Nephron (organoid): Measurements from ENCODE around the gene CRYZL1.
A peak's percentile ranks its signal among the peaks of the same experiment; 100 is the strongest.

Source experiments
- H3K27ac Mint-ChIP-seq, 3 experiments: 2 replicates each; pipeline ENCODE4 v1.8.0; 2020; ENCODE audit warnings: mixed read lengths in 3 of 3, mild to moderate bottlenecking in 2 of 3, moderate library complexity in 1 of 3
- H3K27me3 Mint-ChIP-seq: 2 replicates; pipeline ENCODE4 v1.8.0; 2021; ENCODE audit warnings: low read depth, mild to moderate bottlenecking, moderate library complexity, mixed read lengths
- H3K36me3 Mint-ChIP-seq: 2 replicates; pipeline ENCODE4 v1.8.0; 2020; ENCODE audit warnings: low read depth, mixed read lengths
- H3K4me1 Mint-ChIP-seq: 2 replicates; pipeline ENCODE4 v1.8.0; 2020; ENCODE audit warnings: mixed read lengths
- H3K4me3 Mint-ChIP-seq, 3 experiments: 2 replicates each; pipeline ENCODE4 v1.8.0; 2020; ENCODE audit warnings: mild to moderate bottlenecking in 3 of 3, mixed read lengths in 3 of 3, moderate library complexity in 2 of 3
- H3K9me3 Mint-ChIP-seq: 2 replicates; pipeline ENCODE4 v1.8.0; 2020; ENCODE audit warnings: mixed read lengths
- TF ChIP-seq, protein P1 (sequence below), 3 experiments: fragments of 200-600 bp; sonication (generic); IDR thresholded peaks; one replicate each; pipeline ENCODE4 v1.5.0; 2021; ENCODE audit warnings: antibody characterized with exemption in 3 of 3; ENCODE audit not compliant: unreplicated experiment in 3 of 3

Gene CRYZL1

DNA sequence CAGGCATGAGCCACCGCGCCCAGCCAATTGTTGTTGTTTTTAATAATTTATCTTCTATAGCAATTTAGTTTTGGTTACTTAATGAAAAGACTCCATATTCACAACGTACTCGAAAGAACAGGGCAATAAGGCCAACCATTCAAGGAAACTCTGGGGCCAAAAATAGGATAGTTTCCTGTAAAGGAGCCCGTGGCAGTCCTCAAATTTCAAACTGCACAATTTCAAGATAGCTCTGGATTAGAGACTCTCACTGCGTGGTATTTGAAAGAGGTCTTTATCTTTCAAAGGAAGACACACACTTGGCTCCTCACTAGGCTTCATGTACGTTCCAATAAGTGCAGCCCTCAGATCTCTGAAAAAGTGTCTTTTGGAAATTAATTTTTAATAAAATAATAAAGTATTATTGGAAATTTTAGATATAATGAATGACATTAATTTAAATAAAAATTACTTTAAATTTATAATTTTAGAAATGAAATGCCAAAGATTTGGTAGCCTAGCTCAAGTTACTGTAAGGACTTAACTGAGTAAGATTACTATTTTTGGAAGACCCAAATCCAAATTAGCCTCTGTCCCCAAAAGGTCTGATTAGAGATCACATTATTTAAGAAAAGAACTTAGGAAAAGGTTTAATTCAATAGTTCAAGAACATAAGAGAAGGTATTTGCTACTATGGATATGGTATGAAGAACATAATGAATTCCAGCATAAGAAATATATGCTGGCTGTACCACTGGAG, 30.4 kb downstream of the CRYZL1 start:
- peaks cover 38% of the 10 kb centered on the region for H3K36me3 Mint-ChIP-seq

DNA sequence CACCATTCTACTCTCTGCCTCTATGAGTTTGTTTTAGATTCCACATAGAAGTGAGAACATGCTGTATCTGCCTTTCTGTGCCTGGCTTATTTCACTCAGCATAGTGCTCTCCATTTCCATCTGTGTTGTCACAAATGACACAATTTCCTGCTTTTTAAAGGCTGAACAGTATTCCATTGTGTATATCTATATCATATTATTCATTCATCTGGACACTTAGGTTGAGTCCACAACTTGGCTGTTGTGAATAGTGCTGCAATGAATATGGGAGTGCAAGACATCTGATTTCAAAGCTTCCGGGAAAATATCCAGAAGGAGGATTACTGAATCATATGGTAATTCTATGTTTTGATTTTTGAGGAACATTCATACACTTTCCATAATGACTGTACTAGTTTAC, 33.0 kb downstream of the CRYZL1 start:
- H3K9me3 Mint-ChIP-seq = no peaks in the 10 kb centered on the region
- H3K4me1 Mint-ChIP-seq = no peaks in the 10 kb centered on the region
- TF ChIP-seq, protein P1, sequence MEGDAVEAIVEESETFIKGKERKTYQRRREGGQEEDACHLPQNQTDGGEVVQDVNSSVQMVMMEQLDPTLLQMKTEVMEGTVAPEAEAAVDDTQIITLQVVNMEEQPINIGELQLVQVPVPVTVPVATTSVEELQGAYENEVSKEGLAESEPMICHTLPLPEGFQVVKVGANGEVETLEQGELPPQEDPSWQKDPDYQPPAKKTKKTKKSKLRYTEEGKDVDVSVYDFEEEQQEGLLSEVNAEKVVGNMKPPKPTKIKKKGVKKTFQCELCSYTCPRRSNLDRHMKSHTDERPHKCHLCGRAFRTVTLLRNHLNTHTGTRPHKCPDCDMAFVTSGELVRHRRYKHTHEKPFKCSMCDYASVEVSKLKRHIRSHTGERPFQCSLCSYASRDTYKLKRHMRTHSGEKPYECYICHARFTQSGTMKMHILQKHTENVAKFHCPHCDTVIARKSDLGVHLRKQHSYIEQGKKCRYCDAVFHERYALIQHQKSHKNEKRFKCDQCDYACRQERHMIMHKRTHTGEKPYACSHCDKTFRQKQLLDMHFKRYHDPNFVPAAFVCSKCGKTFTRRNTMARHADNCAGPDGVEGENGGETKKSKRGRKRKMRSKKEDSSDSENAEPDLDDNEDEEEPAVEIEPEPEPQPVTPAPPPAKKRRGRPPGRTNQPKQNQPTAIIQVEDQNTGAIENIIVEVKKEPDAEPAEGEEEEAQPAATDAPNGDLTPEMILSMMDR (IDR thresholded peaks at IDR 0.05; ENCODE audit: unreplicated experiment in 3 of 3) = no peak

More for the DNA sequence above, 30.4 kb downstream of the CRYZL1 start:
- no peaks in the 10 kb centered on the region for H3K4me1 Mint-ChIP-seq
- H3K27ac Mint-ChIP-seq = no peak overlapping the region
- no peak overlapping the region for H3K4me3 Mint-ChIP-seq
- no peaks in the 10 kb centered on the region for H3K9me3 Mint-ChIP-seq
- H3K27me3 Mint-ChIP-seq = no peaks in the 10 kb centered on the region
- TF ChIP-seq, protein P1 (IDR thresholded peaks at IDR 0.05; ENCODE audit: unreplicated experiment in 3 of 3) = no peak

GRCh38 chr21:33598051-33598450, 43.5 kb downstream of the CRYZL1 start:
- Mint-ChIP-seq H3K36me3 (peaks cover 62% of the 10 kb centered on the region), H3K27me3 (no peaks in the 10 kb centered on the region), H3K4me3 (no peak overlapping the region), H3K4me1 (no peaks in the 10 kb centered on the region), H3K27ac (no peak overlapping the region), H3K9me3 (no peaks in the 10 kb centered on the region)
- TF ChIP-seq, protein P1 (IDR thresholded peaks at IDR 0.05; ENCODE audit: unreplicated experiment in 3 of 3) = no peak

More for the DNA sequence above, 33.0 kb downstream of the CRYZL1 start:
- Mint-ChIP-seq H3K36me3 (peaks cover 41% of the 10 kb centered on the region), H3K27me3 (no peaks in the 10 kb centered on the region), H3K27ac (peak overlapping the region in 1 of 3 experiments; percentile 19), H3K4me3 (no peak overlapping the region)

DNA sequence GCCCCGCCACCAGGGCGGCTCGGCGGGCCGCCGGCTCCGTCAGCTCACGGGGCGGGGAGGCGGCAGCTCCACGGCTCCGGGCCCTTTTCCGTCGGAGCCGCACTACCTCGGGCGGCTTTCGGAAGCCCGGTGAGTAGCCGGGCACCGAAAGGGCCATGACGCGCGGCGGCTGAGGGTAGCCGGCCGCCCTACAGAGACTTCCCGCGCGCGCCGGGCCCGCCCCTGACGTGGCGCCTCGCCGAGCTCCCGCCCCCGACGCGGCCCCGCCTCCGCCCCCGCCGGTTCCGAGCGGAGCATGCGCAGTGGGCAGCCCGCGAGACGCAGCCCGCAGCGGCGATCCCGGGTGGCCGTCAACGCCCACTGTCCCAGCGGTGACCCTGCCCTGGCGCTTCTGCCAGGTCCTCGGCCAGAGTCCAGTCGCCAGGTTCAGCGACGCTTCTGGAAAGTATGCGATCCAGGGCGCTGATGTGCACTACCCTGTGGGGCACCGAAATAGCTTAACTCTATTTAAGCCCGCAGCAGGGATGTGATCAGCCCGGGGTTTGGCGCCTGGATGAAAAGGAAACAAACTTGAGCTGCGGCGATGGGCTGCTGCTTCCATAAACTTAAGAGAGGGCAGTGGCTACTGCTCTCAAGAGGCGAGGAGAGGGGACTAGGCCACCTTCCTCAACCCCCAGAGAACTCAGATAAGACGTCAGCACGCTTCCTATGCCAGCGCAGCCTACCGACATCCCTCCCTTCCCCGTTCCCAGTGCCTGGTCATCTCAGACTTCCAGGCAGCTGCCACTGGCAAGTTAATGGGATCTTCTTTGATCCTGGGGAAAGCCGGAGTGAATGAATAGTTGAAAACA, 52.8 kb downstream of the CRYZL1 start, which contains the start of gene DONSON:
DONSON (minus strand) TSS at position 200 of the 851 bp plus-strand sequence; CDS start at position 157, 43 bp downstream.
- Mint-ChIP-seq H3K36me3 (peaks cover 18% of the 10 kb centered on the region), H3K27me3 (no peaks in the 10 kb centered on the region), H3K4me1 (peaks cover 20% of the 10 kb centered on the region), H3K4me3 (peak within 1 kb of the TSS; percentile 95), H3K9me3 (no peaks in the 10 kb centered on the region), H3K27ac (peak within 1 kb of the TSS; percentile 86 to 97 (median 93))
- TF ChIP-seq, protein P1 (IDR thresholded peaks at IDR 0.05; ENCODE audit: unreplicated experiment in 3 of 3) = peak in 1 of 3 experiments; percentile 2

- Mint-ChIP-seq H3K27ac (peak overlapping the region in 2 of 3 experiments; percentile 33 to 69), H3K4me1 (peaks cover 20% of the 10 kb centered on the region), H3K36me3 (peaks cover 13% of the 10 kb centered on the region), H3K4me3 (peak overlapping the region; percentile 91 to 95 (median 95)), H3K9me3 (no peaks in the 10 kb centered on the region), H3K27me3 (no peaks in the 10 kb centered on the region)
- TF ChIP-seq, protein P1 (IDR thresholded peaks at IDR 0.05; ENCODE audit: unreplicated experiment in 3 of 3) = peak in 1 of 3 experiments; percentile 19
Observed at GRCh38 chr21:33587792-33588484, 53.6 kb downstream of the CRYZL1 start.
